ACC112 (cell line): ENCODE results near the gene DTX4.

Experiments
- H2AFZ ChIP-seq: fragments of 200-600 bp; sonication (generic); one replicate; pipeline ENCODE4 v1.6.0; 2017; ENCODE audit warnings: antibody characterized with exemption, low read length; ENCODE audit not compliant: unreplicated experiment
- H3K27ac ChIP-seq: fragments of 200-600 bp; sonication (generic); 2 replicates; pipeline ENCODE4 v1.5.1; 2014; ENCODE audit warnings: low read depth, mild to moderate bottlenecking, antibody characterized with exemption, low read length, moderate library complexity
- H3K27me3 ChIP-seq: fragments of 200-600 bp; sonication (generic); 2 replicates; pipeline ENCODE4 v1.6.1; 2014; ENCODE audit warnings: mild to moderate bottlenecking, antibody characterized with exemption, low read length, moderate library complexity, mixed read lengths; ENCODE audit not compliant: insufficient read depth
- H3K36me3 ChIP-seq: fragments of 200-600 bp; sonication (generic); 2 replicates; pipeline ENCODE4 v1.6.1; 2016; ENCODE audit warnings: mild to moderate bottlenecking, antibody characterized with exemption, low read length, moderate library complexity, mixed read lengths; ENCODE audit not compliant: insufficient read depth
- H3K4me1 ChIP-seq: fragments of 200-600 bp; sonication (generic); one replicate; pipeline ENCODE4 v1.6.1; 2016; ENCODE audit warnings: low read length, mixed read lengths; ENCODE audit not compliant: insufficient read depth, unreplicated experiment, control insufficient read depth
- H3K4me3 ChIP-seq: fragments of 200-600 bp; sonication (generic); 2 replicates; pipeline ENCODE4 v1.5.1; 2014; ENCODE audit warnings: mild to moderate bottlenecking, low read depth, low read length
- H3K79me2 ChIP-seq: fragments of 200-600 bp; sonication (generic); one replicate; pipeline ENCODE4 v1.6.0; 2016; ENCODE audit warnings: low read length; ENCODE audit not compliant: control insufficient read depth, unreplicated experiment, insufficient read depth

DTX4 gene

GRCh38 chr11:59173080-59173963 lies 1.4 kb downstream of the DTX4 start:
- H3K27ac ChIP-seq: no peak overlapping the region
- H3K4me3 ChIP-seq: peak overlapping the region; percentile 86
- peaks cover 26% of the 10 kb centered on the region for H3K27me3 ChIP-seq
- H3K4me1 ChIP-seq: peaks cover 7% of the 10 kb centered on the region
- H3K36me3 ChIP-seq: no peaks in the 10 kb centered on the region
- H3K79me2 ChIP-seq: no peaks in the 10 kb centered on the region
- H2AFZ ChIP-seq: peak overlapping the region; percentile 36

- peaks cover 7% of the 10 kb centered on the region for H3K4me1 ChIP-seq
- no peak overlapping the region for H2AFZ ChIP-seq
- H3K79me2 ChIP-seq: no peaks in the 10 kb centered on the region
- H3K27ac ChIP-seq: no peak overlapping the region
- peaks cover 26% of the 10 kb centered on the region for H3K27me3 ChIP-seq
- peak overlapping the region; percentile 86; the same call in 1 of the 2 replicates for H3K4me3 ChIP-seq
- no peaks in the 10 kb centered on the region for H3K36me3 ChIP-seq
Observed at GRCh38 chr11:59173964-59174663, 2.2 kb downstream of the DTX4 start.

- H3K27me3 ChIP-seq: peaks cover 26% of the 10 kb centered on the region
- peaks cover 7% of the 10 kb centered on the region for H3K4me1 ChIP-seq
- H3K4me3 ChIP-seq: no peak overlapping the region
- no peaks in the 10 kb centered on the region for H3K79me2 ChIP-seq
- no peak overlapping the region for H2AFZ ChIP-seq
- H3K27ac ChIP-seq: no peak overlapping the region
- H3K36me3 ChIP-seq: no peaks in the 10 kb centered on the region
Observed at GRCh38 chr11:59174664-59175033, 2.7 kb downstream of the DTX4 start.

- Histone ChIP-seq H3K27ac (no peak overlapping the region), H3K4me3 (no peak overlapping the region), H3K79me2 (no peaks in the 10 kb centered on the region), H2AFZ (no peak overlapping the region), H3K4me1 (peaks cover 7% of the 10 kb centered on the region), H3K27me3 (peaks cover 23% of the 10 kb centered on the region), H3K36me3 (no peaks in the 10 kb centered on the region)
Observed at GRCh38 chr11:59175091-59175501, 3.2 kb downstream of the DTX4 start.

- Histone ChIP-seq H2AFZ (no peak overlapping the region), H3K27me3 (peaks cover 19% of the 10 kb centered on the region), H3K79me2 (no peaks in the 10 kb centered on the region), H3K27ac (no peak overlapping the region), H3K36me3 (no peaks in the 10 kb centered on the region), H3K4me3 (no peak overlapping the region), H3K4me1 (peaks cover 7% of the 10 kb centered on the region)
Observed at GRCh38 chr11:59176330-59176729, 4.4 kb downstream of the DTX4 start.

- H3K36me3 ChIP-seq: no peaks in the 10 kb centered on the region
- H3K4me3 ChIP-seq: no peak overlapping the region
- H2AFZ ChIP-seq: no peak overlapping the region
- H3K4me1 ChIP-seq: peaks cover 7% of the 10 kb centered on the region
- no peaks in the 10 kb centered on the region for H3K79me2 ChIP-seq
- H3K27me3 ChIP-seq: peaks cover 10% of the 10 kb centered on the region; the same call in 1 of the 2 replicates
- no peak overlapping the region for H3K27ac ChIP-seq
Observed at GRCh38 chr11:59178402-59178801, 6.5 kb downstream of the DTX4 start.

GRCh38 chr11:59179121-59179520 lies 7.2 kb downstream of the DTX4 start:
- Histone ChIP-seq H3K36me3 (no peaks in the 10 kb centered on the region), H3K27ac (no peak overlapping the region), H2AFZ (no peak overlapping the region), H3K27me3 (0 out of 2 replicates have a peak, but pooled peaks cover 7% of the 10 kb centered on the region), H3K79me2 (no peaks in the 10 kb centered on the region), H3K4me3 (no peak overlapping the region), H3K4me1 (peaks cover under 1% of the 10 kb centered on the region)

- H3K79me2 ChIP-seq: no peaks in the 10 kb centered on the region
- H3K27ac ChIP-seq: no peak overlapping the region
- H2AFZ ChIP-seq: no peak overlapping the region
- 0 out of 2 replicates have a peak, but pooled peaks cover 7% of the 10 kb centered on the region for H3K27me3 ChIP-seq
- no peaks in the 10 kb centered on the region for H3K4me1 ChIP-seq
- H3K4me3 ChIP-seq: no peak overlapping the region
- H3K36me3 ChIP-seq: no peaks in the 10 kb centered on the region
Observed at GRCh38 chr11:59180168-59180776, 8.3 kb downstream of the DTX4 start.

- no peaks in the 10 kb centered on the region for H3K79me2 ChIP-seq
- H3K4me1 ChIP-seq: no peaks in the 10 kb centered on the region
- H3K36me3 ChIP-seq: no peaks in the 10 kb centered on the region
- H3K4me3 ChIP-seq: no peak overlapping the region
- H3K27me3 ChIP-seq: peaks cover 9% of the 10 kb centered on the region; the same call in 1 of the 2 replicates
- no peak overlapping the region for H3K27ac ChIP-seq
- H2AFZ ChIP-seq: no peak overlapping the region
Observed at GRCh38 chr11:59180907-59181306, 9.0 kb downstream of the DTX4 start.

GRCh38 chr11:59181746-59182456 lies 10.0 kb downstream of the DTX4 start:
- Histone ChIP-seq H2AFZ (no peak overlapping the region), H3K4me3 (no peak overlapping the region), H3K79me2 (no peaks in the 10 kb centered on the region), H3K27me3 (peaks cover 3% of the 10 kb centered on the region; the same call in 1 of the 2 replicates), H3K27ac (no peak overlapping the region), H3K4me1 (no peaks in the 10 kb centered on the region), H3K36me3 (no peaks in the 10 kb centered on the region)
